Measurements from ENCODE around the gene DPH1.

Gene DPH1

DNA sequence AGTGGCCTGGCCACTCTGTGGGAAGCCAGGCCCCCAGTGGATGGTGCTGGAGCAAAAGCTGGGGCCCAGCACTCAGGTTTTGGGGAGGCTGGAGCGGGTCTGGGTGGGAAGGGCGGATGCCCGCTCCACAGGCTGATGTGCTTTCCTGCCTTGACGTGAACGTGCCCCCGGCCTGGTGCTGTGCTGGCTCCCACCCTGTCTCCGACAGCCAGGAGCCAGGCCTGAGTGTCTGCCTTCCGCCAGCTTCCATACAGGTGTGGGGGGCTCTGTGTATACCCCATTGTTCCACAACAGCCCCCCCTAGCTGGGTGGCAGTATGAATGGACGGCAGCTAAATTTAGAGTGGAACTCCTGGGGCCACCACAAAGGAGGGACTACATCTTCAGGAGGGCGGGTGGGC is 45.0 kb downstream of the DPH1 start:
- H2AFZ ChIP-seq (ENCODE audit: low read depth, low read length), result no peak overlapping the region
- H3K79me2 ChIP-seq (ENCODE audit: low read length), result no peaks in the 10 kb centered on the region
- peaks cover 20% of the 10 kb centered on the region for H4K20me1 ChIP-seq (ENCODE audit: insufficient read depth, low read length)
- peaks cover 17% of the 10 kb centered on the region for H3K4me1 ChIP-seq (ENCODE audit: low read length)
- H3K27me3 ChIP-seq (ENCODE audit: low read depth, low read length), result peaks cover 3% of the 10 kb centered on the region; the same call in 1 of the 2 replicates
- no peaks in the 10 kb centered on the region for H3K9me3 ChIP-seq (ENCODE audit: insufficient read depth, low read length)
- H3K36me3 ChIP-seq (replicated peaks; ENCODE audit: low read depth, low read length), result no peaks in the 10 kb centered on the region
- H3K4me3 ChIP-seq (ENCODE audit: low read length), result no peak overlapping the region
- TF ChIP-seq, protein P1, sequence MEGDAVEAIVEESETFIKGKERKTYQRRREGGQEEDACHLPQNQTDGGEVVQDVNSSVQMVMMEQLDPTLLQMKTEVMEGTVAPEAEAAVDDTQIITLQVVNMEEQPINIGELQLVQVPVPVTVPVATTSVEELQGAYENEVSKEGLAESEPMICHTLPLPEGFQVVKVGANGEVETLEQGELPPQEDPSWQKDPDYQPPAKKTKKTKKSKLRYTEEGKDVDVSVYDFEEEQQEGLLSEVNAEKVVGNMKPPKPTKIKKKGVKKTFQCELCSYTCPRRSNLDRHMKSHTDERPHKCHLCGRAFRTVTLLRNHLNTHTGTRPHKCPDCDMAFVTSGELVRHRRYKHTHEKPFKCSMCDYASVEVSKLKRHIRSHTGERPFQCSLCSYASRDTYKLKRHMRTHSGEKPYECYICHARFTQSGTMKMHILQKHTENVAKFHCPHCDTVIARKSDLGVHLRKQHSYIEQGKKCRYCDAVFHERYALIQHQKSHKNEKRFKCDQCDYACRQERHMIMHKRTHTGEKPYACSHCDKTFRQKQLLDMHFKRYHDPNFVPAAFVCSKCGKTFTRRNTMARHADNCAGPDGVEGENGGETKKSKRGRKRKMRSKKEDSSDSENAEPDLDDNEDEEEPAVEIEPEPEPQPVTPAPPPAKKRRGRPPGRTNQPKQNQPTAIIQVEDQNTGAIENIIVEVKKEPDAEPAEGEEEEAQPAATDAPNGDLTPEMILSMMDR (IDR thresholded peaks at IDR 0.05; ENCODE audit: low read depth, low read length), result no peak
- no peak for TF ChIP-seq EZH2phosphoT487 (IDR thresholded peaks at IDR 0.05; ENCODE audit: low read depth)
- H3K27ac ChIP-seq (ENCODE audit: low read length), result no peak overlapping the region
- no peak overlapping the region for H3K4me2 ChIP-seq (ENCODE audit: low read length)
- H3K9ac ChIP-seq (ENCODE audit: low read length), result no peak overlapping the region

- no peaks in the 10 kb centered on the region for H3K36me3 ChIP-seq (replicated peaks; ENCODE audit: low read depth, low read length)
- H3K27me3 ChIP-seq (ENCODE audit: low read depth, low read length), result peaks cover 3% of the 10 kb centered on the region; the same call in 1 of the 2 replicates
- no peaks in the 10 kb centered on the region for H3K9me3 ChIP-seq (ENCODE audit: insufficient read depth, low read length)
- no peak overlapping the region for H3K4me3 ChIP-seq (ENCODE audit: low read length)
- H3K4me2 ChIP-seq (ENCODE audit: low read length), result no peak overlapping the region
- H3K9ac ChIP-seq (ENCODE audit: low read length), result no peak overlapping the region
- no peaks in the 10 kb centered on the region for H3K79me2 ChIP-seq (ENCODE audit: low read length)
- TF ChIP-seq EZH2phosphoT487 (IDR thresholded peaks at IDR 0.05; ENCODE audit: low read depth), result no peak
- TF ChIP-seq, protein P1 (IDR thresholded peaks at IDR 0.05; ENCODE audit: low read depth, low read length), result no peak
- no peak overlapping the region for H3K27ac ChIP-seq (ENCODE audit: low read length)
- no peak overlapping the region for H2AFZ ChIP-seq (ENCODE audit: low read depth, low read length)
- H3K4me1 ChIP-seq (ENCODE audit: low read length), result peaks cover 11% of the 10 kb centered on the region
- H4K20me1 ChIP-seq (ENCODE audit: insufficient read depth, low read length), result peaks cover 16% of the 10 kb centered on the region
Observed at GRCh38 chr17:2075336-2076086, 45.6 kb downstream of the DPH1 start.

- H3K4me2 ChIP-seq (ENCODE audit: low read length), result no peak overlapping the region
- H3K4me3 ChIP-seq (ENCODE audit: low read length), result no peak overlapping the region
- no peak for TF ChIP-seq EZH2phosphoT487 (IDR thresholded peaks at IDR 0.05; ENCODE audit: low read depth)
- TF ChIP-seq, protein P1 (IDR thresholded peaks at IDR 0.05; ENCODE audit: low read depth, low read length), result no peak
- H2AFZ ChIP-seq (ENCODE audit: low read depth, low read length), result no peak overlapping the region
- H3K9me3 ChIP-seq (ENCODE audit: insufficient read depth, low read length), result no peaks in the 10 kb centered on the region
- no peaks in the 10 kb centered on the region for H3K36me3 ChIP-seq (replicated peaks; ENCODE audit: low read depth, low read length)
- peaks cover 8% of the 10 kb centered on the region; the same call in 1 of the 2 replicates for H4K20me1 ChIP-seq (ENCODE audit: insufficient read depth, low read length)
- peaks cover 3% of the 10 kb centered on the region for H3K4me1 ChIP-seq (ENCODE audit: low read length)
- H3K79me2 ChIP-seq (ENCODE audit: low read length), result no peaks in the 10 kb centered on the region
- no peak overlapping the region for H3K9ac ChIP-seq (ENCODE audit: low read length)
- no peak overlapping the region for H3K27ac ChIP-seq (ENCODE audit: low read length)
- peaks cover 3% of the 10 kb centered on the region; the same call in 1 of the 2 replicates for H3K27me3 ChIP-seq (ENCODE audit: low read depth, low read length)
Observed at GRCh38 chr17:2076087-2076984, 46.4 kb downstream of the DPH1 start.

DNA sequence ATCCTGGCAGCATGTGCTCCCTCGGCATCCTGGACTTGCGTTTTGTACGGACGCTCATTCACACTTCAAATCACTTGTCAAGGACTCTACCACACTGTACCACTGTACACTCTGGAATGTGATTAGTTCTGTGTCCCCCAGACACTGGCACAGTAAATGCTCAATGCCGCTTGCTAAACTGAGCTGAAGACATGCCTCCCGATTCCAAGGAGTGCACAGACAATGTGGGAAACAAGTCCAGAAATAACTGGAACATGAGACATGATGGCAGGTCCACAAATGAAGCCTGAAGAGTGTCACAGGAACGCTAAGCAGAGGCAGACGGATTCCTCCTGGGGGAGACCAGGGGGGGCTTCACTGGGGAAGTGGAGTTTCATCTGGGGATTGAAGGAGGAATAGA is 47.1 kb downstream of the DPH1 start:
- TF ChIP-seq, protein P1 (IDR thresholded peaks at IDR 0.05; ENCODE audit: low read depth, low read length), result no peak
- TF ChIP-seq EZH2phosphoT487 (IDR thresholded peaks at IDR 0.05; ENCODE audit: low read depth), result no peak
- Histone ChIP-seq H3K4me3 (ENCODE audit: low read length) (no peak overlapping the region), H4K20me1 (ENCODE audit: insufficient read depth, low read length) (peaks cover 3% of the 10 kb centered on the region; the same call in 1 of the 2 replicates), H3K4me1 (ENCODE audit: low read length) (no peaks in the 10 kb centered on the region), H3K27ac (ENCODE audit: low read length) (no peak overlapping the region), H3K4me2 (ENCODE audit: low read length) (no peak overlapping the region), H2AFZ (ENCODE audit: low read depth, low read length) (no peak overlapping the region), H3K27me3 (ENCODE audit: low read depth, low read length) (peaks cover 6% of the 10 kb centered on the region; the same call in 1 of the 2 replicates), H3K79me2 (ENCODE audit: low read length) (no peaks in the 10 kb centered on the region), H3K9ac (ENCODE audit: low read length) (no peak overlapping the region), H3K36me3 (replicated peaks; ENCODE audit: low read depth, low read length) (peaks cover 2% of the 10 kb centered on the region), H3K9me3 (ENCODE audit: insufficient read depth, low read length) (no peaks in the 10 kb centered on the region)
